ENCODE results near the gene GRIK5.

GRCh38 chr19:41995959-41996797 lies 73.8 kb downstream of the GRIK5 start:
- TF ChIP-seq CTCF (conservative IDR thresholded peaks at IDR 0.05 in 1 of 2, IDR thresholded peaks at IDR 0.05 in 1 of 2; ENCODE audit: extremely low read depth in 1 of 2, insufficient read depth in 1 of 2, low read depth in 1 of 2, low read length in 2 of 2) (no peak), EZH2 (IDR thresholded peaks at IDR 0.05; ENCODE audit: borderline replicate concordance, low read length) (no peak)
